Epithelial cell of proximal tubule (primary cell): ENCODE data around the gene TAF5L. TPM values are rescaled to one million over a fixed set of nuclear protein-coding genes. Genes with fewer than 3 reads are reported as not detected.

Experiments
- DNase-seq: peaks from one replicate; pipeline ENCODE4 v3.0.0-alpha.2; 2011; ENCODE audit warnings: low read depth
- H3K4me3 ChIP-seq: 2 replicates; pipeline ENCODE4 v1.5.1; 2011; ENCODE audit warnings: low read depth, mild to moderate bottlenecking, low read length
- CTCF ChIP-seq: conservative IDR thresholded peaks from 2 replicates; pipeline ENCODE4 v1.5.1; 2012; ENCODE audit warnings: low read depth, mild to moderate bottlenecking, low read length
- total RNA-seq: library from RNA; depleted of rRNA; stranded (reverse); fragments of >200 nt; gene quantifications from 2 replicates; pipeline ENCODE4 v1.2.3, GENCODE V29; 2015

The TAF5L gene
- total RNA-seq, 1 donor from 2014 or later: 9.1 TPM

- no peak overlapping the region for H3K4me3 ChIP-seq
- no peak for DNase-seq
- no peak for TF ChIP-seq CTCF
These were observed 5.2 kb upstream of the TAF5L start for GRCh38 chr1:229631148-229631547.

GRCh38 chr1:229629261-229629660, 3.3 kb upstream of the TAF5L start:
- DNase-seq: no peak
- no peak for TF ChIP-seq CTCF
- no peak overlapping the region for H3K4me3 ChIP-seq

GRCh38 chr1:229627003-229627402, 1.1 kb upstream of the TAF5L start:
- no peak for TF ChIP-seq CTCF
- DNase-seq: no peak
- H3K4me3 ChIP-seq: peak overlapping the region; percentile 100

GRCh38 chr1:229625071-229625914, 629 bp downstream of the TAF5L start:
- peak overlapping the region; percentile 100 for H3K4me3 ChIP-seq
- no peak for DNase-seq
- TF ChIP-seq CTCF: no peak

GRCh38 chr1:229624521-229625070, 1.3 kb downstream of the TAF5L start:
- no peak for TF ChIP-seq CTCF
- no peak for DNase-seq
- peak overlapping the region; percentile 89 for H3K4me3 ChIP-seq

- DNase-seq: no peak
- no peak overlapping the region for H3K4me3 ChIP-seq
- no peak for TF ChIP-seq CTCF
These were observed 2.1 kb downstream of the TAF5L start for GRCh38 chr1:229623838-229624237.
